GM19438 (cell line): Measurements from ENCODE around the gene SORCS2.

Source experiments
- ATAC-seq: cut with Tn5 transposase; IDR thresholded peaks from one replicate; pipeline ENCODE4 v1.9.1; 2021; ENCODE audit warnings: low read depth; ENCODE audit not compliant: unreplicated experiment

Gene SORCS2

GRCh38 chr4:7660176-7661039, 468.1 kb downstream of the SORCS2 start:
- ATAC-seq = no peak

GRCh38 chr4:7661066-7661748, 468.9 kb downstream of the SORCS2 start:
- no peak for ATAC-seq

GRCh38 chr4:7661846-7662506, 469.6 kb downstream of the SORCS2 start:
- ATAC-seq = no peak

GRCh38 chr4:7662507-7662846, 470.1 kb downstream of the SORCS2 start:
- ATAC-seq = no peak

- no peak for ATAC-seq
Measured at GRCh38 chr4:7663075-7663541, 470.8 kb downstream of the SORCS2 start.

- no peak for ATAC-seq
Measured at GRCh38 chr4:7664106-7664505, 471.8 kb downstream of the SORCS2 start.

GRCh38 chr4:7665321-7665720, 473.0 kb downstream of the SORCS2 start:
- ATAC-seq = no peak

- no peak for ATAC-seq
Measured at GRCh38 chr4:7666011-7666410, 473.7 kb downstream of the SORCS2 start.

GRCh38 chr4:7666744-7667143, 474.4 kb downstream of the SORCS2 start:
- no peak for ATAC-seq

- no peak for ATAC-seq
Measured at GRCh38 chr4:7668271-7668670, 475.9 kb downstream of the SORCS2 start.

- no peak for ATAC-seq
Measured at GRCh38 chr4:7668826-7669225, 476.5 kb downstream of the SORCS2 start.

- ATAC-seq = no peak
Measured at GRCh38 chr4:7672601-7673000, 480.3 kb downstream of the SORCS2 start.

GRCh38 chr4:7673121-7673520, 480.8 kb downstream of the SORCS2 start:
- no peak for ATAC-seq

GRCh38 chr4:7674706-7675105, 482.4 kb downstream of the SORCS2 start:
- ATAC-seq = no peak

- no peak for ATAC-seq
Measured at GRCh38 chr4:7675136-7675535, 482.8 kb downstream of the SORCS2 start.

- ATAC-seq = no peak
Measured at GRCh38 chr4:7675612-7676320, 483.4 kb downstream of the SORCS2 start.

- ATAC-seq = no peak
Measured at GRCh38 chr4:7676398-7676922, 484.1 kb downstream of the SORCS2 start.

GRCh38 chr4:7677086-7677485, 484.7 kb downstream of the SORCS2 start:
- no peak for ATAC-seq

- no peak for ATAC-seq
Measured at GRCh38 chr4:7677799-7678301, 485.5 kb downstream of the SORCS2 start.

- ATAC-seq = no peak
Measured at GRCh38 chr4:7678318-7678852, 486.0 kb downstream of the SORCS2 start.
